GM21576 (cell line): ENCODE measurements around the gene MAP2K2.

Source experiments
- ATAC-seq: cut with Tn5 transposase; IDR thresholded peaks from one replicate; pipeline ENCODE4 v1.9.1; 2021; ENCODE audit warnings: mild to moderate bottlenecking, moderate library complexity; ENCODE audit not compliant: unreplicated experiment

MAP2K2 gene

DNA sequence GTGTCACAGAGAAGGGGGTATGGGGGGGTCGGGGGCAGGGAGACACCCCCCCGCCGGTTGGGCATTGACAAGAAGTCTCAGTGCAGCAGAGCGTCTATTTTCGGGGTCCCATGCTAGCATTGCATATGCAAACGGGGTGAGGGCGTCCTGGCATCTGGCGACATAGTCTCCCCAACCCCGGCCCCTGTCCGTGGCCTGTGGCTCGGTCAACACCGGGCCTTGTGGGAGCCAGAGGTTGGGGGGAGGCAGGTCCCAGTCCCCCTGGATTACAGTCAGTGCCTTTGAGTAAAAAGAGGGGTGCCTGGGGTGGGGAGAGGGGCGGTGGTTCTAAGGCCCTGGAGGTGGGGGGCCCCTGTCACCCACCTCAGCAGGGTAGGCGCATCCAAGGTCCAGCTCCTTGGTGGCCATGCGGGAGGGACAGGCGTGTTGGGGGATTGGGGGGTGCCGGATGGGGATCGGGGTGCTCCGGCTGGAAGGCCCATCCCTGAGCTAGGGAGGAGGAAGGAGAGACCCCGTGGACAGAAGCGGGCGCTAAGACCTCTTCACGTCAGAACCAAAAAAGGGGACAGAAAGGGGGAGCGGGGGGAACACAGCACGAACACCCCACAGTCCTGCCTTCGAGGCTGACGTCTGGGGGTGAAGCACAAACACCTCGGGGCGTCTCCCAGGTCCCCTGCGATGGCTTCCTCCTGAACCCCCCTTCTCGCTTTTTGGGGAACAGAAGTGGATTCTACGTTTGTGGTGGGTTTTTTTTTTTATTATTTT is 78.1 kb downstream of the MAP2K2 start:
- no peak for ATAC-seq

GRCh38 chr19:4044990-4045465 is 78.9 kb downstream of the MAP2K2 start:
- no peak for ATAC-seq

- ATAC-seq: no peak
These were observed 79.8 kb downstream of the MAP2K2 start for GRCh38 chr19:4043966-4044715.

GRCh38 chr19:4043401-4043800 is 80.5 kb downstream of the MAP2K2 start:
- no peak for ATAC-seq

DNA sequence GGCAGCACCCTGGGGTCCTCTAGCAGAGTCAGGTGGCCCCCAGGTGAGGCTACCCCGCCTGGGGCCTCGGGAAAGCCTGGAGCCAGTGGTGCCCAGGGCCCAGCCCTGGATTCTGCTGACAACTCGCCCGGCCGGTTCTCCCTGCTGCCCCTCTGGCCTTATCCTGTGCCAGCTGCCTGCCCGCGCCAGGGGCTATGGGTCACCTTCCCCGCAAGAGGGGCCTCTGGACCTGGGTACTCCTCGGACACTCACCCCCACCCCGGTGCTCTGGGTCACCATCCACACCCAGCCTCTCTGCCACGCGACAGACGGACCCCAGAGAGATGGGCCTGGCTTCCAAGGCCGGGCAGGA is 81.2 kb downstream of the MAP2K2 start:
- ATAC-seq: no peak

- ATAC-seq: no peak
These were observed 81.7 kb downstream of the MAP2K2 start for GRCh38 chr19:4042064-4042730.
